Activated CD4-positive, alpha-beta T cell treated with anti-CD3 and anti-CD28 coated beads, Interleukin-2, Interleukin-4, amounts not matched to agents 100 ng/mL and 50 ng/mL, durations not matched to agents 16 hours and 8 hours (primary cell): ENCODE measurements around the gene SPPL2C.
A peak's percentile ranks its signal among the peaks of the same experiment; 100 is the strongest.
"Not testable (repeated sequence)": the region's sequence is repeated elsewhere in the genome, so short reads cannot be mapped to it uniquely, and the experiment has no call there.

ENCODE experiments used
- DNase-seq: peaks from one replicate; pipeline ENCODE4 v3.0.0-alpha.2; 2020; ENCODE audit warnings: low spot score

Gene SPPL2C

DNA sequence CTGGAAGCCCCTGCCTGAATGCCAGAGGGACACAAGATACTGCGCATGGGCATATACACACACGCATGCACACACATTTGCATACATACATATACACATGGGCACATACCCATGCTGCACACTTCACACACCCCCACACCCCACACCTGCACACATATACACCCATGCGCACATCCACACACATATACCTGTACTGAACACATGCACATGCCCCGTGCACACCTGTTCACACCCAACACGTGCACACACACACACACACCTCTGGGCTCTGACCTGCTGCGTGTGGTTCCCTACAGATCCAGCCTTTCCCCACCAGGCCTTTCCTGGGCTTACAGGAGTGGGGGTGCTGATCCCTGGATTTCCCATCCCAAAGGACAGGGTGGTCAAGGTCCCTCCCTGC is 6.3 kb downstream of the SPPL2C start:
- DNase-seq = no peak

DNA sequence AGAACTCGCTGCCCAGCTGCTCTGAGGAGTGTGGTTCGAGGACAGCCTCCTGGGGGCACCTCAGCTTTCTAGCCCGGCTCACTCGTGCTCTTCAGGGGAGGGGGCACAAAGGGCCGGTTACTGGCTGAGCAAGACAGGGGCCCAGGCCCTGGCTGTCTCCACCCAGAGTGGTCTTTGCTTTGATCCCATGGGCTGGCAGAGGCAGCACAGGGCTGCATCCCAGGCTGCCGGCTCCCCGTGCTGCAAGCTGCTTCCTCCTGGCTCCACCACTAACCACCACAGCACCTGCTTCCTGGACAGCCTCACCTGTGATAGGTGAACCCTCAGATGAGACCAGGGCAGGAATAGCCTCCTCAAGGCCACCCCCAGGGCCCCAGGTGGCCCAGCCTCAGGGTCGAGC is 6.8 kb downstream of the SPPL2C start:
- no peak for DNase-seq

DNA sequence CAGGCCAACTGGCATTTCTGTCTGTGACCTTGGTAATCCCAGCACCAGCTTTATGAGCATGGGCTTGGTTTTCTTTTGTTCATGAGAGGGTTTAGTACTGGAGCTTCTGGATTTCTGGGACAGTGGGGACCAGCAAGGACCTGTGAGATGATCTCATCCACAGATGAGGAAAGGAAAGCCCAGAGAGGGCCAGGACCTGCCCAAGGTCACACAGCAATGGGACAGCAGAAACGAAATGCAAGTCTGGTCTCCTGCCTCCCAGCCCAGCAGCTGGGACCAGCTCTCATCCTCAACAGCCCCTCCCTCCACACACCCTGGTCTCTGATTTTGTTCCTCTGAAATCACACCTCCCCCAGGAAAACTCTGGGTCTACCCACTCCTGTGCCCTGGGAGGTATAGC is 7.2 kb downstream of the SPPL2C start:
- DNase-seq = no peak

- DNase-seq = peak; percentile 60
These were observed 8.0 kb downstream of the SPPL2C start for GRCh38 chr17:45852535-45853297.

DNA sequence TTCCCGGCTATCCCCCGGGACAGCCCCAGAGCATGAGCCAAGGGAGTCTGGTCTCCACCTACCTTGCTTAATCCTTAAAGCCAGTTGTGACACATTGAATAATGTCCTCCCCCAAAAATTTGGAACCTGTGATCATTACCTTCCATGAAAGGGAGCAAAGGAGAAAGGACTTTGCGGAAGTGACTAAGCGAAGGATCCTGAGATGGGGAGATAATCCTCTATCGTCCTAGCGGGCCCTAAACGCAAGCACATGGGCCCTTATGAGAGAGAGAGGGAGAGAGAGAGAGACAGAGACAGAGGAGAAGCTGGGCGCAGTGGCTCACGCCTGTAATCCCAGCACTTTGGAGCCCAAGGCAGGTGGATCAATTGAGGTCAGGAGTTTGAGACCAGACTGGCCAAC is 9.5 kb downstream of the SPPL2C start:
- no peak for DNase-seq

GRCh38 chr17:45855691-45856336 is 11.1 kb downstream of the SPPL2C start:
- no peak for DNase-seq

DNA sequence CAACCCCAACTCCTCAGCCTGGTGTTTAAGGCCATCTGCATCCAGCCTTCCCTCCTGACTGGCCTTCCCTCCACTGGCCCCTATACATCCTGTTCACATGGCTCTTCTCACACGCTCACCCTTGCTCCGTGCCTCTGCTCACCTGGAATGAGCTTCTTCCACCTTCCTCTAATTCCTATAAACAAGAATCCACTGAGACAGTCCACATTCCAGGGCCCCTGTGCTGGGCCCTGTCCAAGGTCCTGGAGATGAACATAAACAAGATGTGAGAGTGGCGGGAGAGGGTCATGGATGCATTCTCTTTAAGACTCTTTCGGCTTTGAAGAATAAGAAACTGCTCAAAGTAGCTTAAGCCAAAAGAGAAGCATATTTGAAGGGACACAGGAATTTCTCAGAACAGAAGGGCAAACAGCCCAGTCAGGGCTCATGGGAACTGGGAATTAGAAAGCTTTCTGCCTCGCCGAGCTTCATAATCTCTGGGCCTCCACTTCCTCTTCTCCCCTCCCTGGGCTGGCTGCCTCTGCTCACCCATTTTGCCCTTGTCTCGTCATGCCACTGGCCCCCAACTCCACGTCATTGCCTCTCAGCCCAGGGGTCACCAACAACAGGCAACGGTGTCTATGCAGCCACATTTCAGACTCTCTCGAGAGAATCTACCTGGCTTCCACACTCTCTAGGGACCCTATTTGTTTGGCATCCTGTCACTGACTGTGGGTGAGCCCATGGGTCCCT is 13.5 kb downstream of the SPPL2C start:
- DNase-seq = no peak

- DNase-seq = no peak
These were observed 16.5 kb downstream of the SPPL2C start for GRCh38 chr17:45861165-45861564.

DNA sequence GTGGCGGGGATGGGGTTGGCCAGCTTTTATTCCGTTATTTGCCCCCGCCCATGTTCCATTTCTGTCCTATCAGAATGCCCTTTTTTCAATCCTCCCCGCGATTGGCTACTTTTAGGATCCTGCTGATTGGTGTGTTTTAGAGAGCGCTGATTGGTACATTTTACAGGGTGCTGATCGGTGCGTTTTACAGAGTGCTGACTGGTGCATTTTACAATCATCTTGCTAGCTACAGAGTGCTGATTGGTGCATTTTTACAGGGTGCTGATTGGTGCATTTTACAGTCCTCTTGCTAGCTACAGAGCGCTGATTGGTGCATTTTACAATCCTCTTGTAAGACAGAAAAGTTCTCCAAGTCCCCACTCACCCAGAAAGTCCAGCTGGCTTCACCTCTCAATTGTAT is 17.4 kb downstream of the SPPL2C start:
- DNase-seq = not testable (repeated sequence)

GRCh38 chr17:45863857-45864654 is 19.4 kb downstream of the SPPL2C start:
- no peak for DNase-seq

DNA sequence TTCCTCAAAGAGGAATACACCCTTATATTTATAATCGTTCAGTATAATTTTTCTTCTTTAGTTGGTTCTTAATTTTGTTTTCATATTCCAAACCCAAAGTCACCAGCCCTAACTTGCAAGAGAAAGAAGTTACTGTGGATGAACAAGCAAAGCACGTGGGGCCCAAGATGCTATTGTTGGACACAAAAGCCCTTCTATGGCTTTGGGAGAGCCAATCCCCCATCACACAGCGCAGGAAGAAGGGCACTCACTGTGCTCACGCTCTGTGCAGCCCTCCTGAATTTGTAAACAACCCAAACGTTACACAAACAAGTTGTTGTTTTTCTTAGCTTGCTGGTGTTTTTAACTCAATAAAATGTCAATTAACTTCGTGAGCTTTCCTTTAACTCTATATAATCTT is 22.5 kb downstream of the SPPL2C start:
- no peak for DNase-seq

DNA sequence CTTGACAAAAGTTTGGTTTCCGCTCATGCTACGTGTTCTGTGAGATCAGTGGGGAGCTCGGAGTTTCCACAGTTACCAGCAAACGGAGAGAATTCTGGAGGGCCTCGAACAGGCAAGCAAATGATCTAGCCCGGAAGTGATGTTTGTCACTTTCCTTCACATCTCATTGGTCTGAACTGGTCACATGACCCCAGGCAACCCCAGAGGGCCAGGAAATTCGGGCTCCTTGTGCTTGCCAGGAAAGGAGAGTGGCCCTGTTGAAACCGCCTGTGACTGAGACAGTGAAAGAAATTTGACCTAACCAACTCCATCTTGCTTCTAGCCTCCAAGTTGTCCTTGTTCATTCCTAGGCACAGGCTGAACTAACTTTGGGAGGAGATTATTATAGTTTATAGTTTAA is 23.0 kb downstream of the SPPL2C start:
- DNase-seq = no peak

- no peak for DNase-seq
These were observed 23.6 kb downstream of the SPPL2C start for GRCh38 chr17:45868276-45868675.

DNA sequence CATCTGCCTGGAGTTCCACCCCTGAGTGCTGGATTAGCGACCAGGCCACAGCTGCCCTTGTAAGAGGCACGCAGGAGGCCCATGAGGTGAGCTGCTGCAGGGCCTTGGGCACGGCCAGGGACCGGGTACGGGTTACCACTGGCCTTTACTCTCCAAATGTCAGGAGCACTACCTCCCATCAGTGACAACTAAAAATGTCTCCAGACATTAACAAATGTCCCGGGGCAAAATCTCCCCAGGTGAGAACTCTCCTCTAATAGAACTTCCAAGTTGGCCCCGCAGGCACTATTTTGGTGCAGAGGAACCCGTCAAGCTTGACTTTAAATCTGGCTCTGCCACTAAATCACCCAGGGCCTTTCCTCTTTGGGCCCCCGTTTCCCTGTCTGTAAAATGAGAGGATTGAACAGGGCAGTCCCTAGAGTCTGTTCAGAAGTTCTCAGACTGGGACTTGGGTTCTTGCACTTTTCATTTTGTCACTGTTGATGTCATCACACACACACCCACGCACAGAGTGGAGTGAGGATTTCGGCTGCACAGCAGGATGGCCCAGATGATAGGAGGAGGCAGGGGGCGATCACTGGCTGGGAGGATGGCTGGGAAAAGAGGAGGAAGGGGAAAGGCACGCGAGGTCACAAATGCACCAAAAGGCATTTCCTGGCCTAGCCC is 25.1 kb downstream of the SPPL2C start:
- DNase-seq = no peak

- no peak for DNase-seq
These were observed 25.8 kb downstream of the SPPL2C start for GRCh38 chr17:45870342-45870974.

DNA sequence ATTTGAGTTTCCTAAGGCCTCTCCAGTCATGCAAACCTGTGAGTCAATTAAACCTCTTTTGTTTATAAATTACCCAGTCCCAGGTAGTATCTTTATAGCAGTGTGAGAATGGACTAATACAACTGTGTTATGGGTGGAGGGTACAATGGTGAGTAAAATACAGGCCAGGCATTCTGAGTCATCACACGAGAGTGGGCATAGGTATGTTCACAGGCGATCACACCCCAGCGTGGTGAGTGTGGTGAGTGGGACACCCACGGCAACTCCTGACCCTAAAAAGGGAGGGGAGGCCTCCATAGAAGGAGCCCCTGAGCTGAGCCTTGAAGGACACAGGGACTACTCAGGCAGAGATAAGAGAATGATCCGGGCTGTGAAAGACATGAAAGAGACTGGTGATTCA is 27.0 kb downstream of the SPPL2C start:
- no peak for DNase-seq

GRCh38 chr17:45873728-45874127 is 29.0 kb downstream of the SPPL2C start:
- peak; percentile 46 for DNase-seq

DNA sequence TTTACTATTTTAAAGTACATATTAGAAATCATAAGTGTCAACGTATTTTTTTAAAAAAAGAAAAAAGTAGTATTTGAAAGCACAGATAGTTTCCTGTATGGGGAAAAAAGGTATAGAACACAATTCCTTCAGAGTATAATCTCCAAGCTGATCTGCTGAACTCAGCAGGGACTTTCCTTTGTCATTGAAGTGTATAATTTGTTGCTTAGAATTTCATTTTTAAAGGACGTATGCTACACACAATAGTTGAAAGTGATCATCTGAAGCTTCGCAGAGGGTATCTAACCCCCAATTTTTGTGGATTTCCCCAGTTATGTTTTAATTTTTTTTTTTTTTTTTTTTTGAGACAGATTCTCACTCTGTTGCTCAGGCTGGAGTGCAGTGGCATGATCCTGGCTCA is 29.5 kb downstream of the SPPL2C start:
- DNase-seq = no peak

DNA sequence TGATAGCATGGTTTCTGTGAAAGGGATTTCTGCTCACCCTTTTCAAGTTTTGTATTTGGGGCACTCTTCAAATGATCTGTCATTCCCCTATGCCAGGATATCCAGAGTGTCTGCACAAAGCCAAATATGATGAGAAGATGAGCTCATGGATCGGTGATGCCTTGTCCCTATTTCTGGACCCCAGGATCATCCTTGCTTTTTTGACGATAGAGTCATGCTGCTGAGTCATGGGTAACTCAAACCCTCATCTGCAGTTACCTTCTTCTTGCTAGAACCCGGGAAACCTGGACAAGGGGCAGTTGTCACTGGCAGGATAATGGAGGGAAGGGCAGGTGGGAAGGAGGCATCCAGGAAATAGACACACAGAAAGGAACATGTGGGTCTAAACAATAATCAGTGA is 31.9 kb downstream of the SPPL2C start:
- no peak for DNase-seq

DNA sequence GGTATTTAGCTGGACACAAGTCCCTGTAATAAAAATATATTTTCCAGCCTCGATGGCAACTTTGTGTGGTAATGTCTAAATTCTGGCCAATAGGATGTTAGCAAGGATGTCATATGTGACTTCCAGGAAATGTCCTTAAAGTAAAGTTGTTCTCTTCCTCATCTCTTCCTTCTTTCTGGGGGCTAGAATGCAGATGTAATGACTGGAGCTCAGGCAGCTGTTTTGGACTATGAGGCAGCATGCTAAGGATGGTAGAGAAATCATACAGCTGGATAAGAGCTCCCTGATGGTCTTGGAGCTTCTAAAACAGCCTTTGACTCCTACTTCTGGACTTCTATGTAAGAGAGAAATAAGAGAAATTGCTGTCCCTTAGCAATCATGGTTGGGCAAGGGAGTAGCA is 32.8 kb downstream of the SPPL2C start:
- no peak for DNase-seq

DNA sequence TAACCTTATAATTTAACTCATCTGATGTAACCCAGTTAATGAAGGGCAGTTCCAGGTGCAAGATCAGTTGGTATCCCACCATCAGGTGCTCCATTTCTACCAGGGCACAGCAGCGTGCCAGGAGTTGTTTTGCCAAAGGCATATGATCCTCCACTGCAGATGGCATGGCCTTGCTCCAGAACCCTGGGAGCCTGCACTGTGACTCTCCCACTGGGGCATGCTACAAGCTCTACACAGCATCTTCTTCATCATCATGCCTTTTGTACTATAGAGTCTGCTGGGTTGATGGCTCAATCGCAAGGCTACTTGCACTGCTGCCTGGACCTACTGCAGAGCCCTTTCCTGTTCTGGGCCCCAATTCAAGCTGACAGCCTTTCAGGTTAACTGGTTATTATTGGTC is 38.4 kb downstream of the SPPL2C start:
- DNase-seq = no peak
